OCI-LY7 (cell line): ENCODE measurements around the gene TPK1.

Source experiments
- CTCF ChIP-seq: fragments of 200-600 bp; sonication (generic); conservative IDR thresholded peaks from 2 replicates; pipeline ENCODE4 v1.5.1; 2014; ENCODE audit warnings: mild to moderate bottlenecking, antibody characterized with exemption, low read length, moderate library complexity, mixed read lengths
- EZH2phosphoT487 ChIP-seq: fragments of 200-600 bp; sonication (generic); IDR thresholded peaks from 2 replicates; pipeline ENCODE4 v1.6.1; 2018; ENCODE audit warnings: low read depth, borderline replicate concordance, mild to moderate bottlenecking, mixed run types, antibody characterized with exemption, low read length, moderate library complexity, mixed read lengths

GRCh38 chr7:144438759-144439158 lies 397.1 kb downstream of the TPK1 start:
- TF ChIP-seq CTCF (no peak), EZH2phosphoT487 (no peak)
